Naive B cell (primary cell): ENCODE measurements around the gene GARS1. TPM values are rescaled to one million over a fixed set of nuclear protein-coding genes. Genes with fewer than 3 reads are reported as not detected.
"Not testable (repeated sequence)": the region's sequence is repeated elsewhere in the genome, so short reads cannot be mapped to it uniquely, and the experiment has no call there.

ENCODE experiments used
- ATAC-seq, 2 donors: fragments of 150-1000 bp; cut with Tn5 transposase; 2 replicates each; pipeline ENCODE4 v1.10.0; 2021; ENCODE audit warnings: low read depth in 2 of 2, mild to moderate bottlenecking in 2 of 2, moderate library complexity in 2 of 2
- DNase-seq: peaks from one replicate; pipeline ENCODE4 v3.0.0; 2022
- H3K27ac Mint-ChIP-seq, 6 donors: one replicate each; pipeline ENCODE4 v1.8.0; 2020 to 2022; ENCODE audit warnings: mild to moderate bottlenecking in 6 of 6, mixed read lengths in 6 of 6, moderate library complexity in 5 of 6, inconsistent platforms in 2 of 6
- H3K27me3 Mint-ChIP-seq, 3 donors: one replicate each; pipeline ENCODE4 v1.8.0; 2021 to 2022; ENCODE audit warnings: mixed read lengths in 3 of 3, mild to moderate bottlenecking in 1 of 3
- H3K36me3 Mint-ChIP-seq, 2 donors: one replicate each; pipeline ENCODE4 v1.8.0; 2020 to 2022; ENCODE audit warnings: mixed read lengths in 2 of 2, inconsistent platforms in 1 of 2, mild to moderate bottlenecking in 1 of 2
- H3K4me1 Mint-ChIP-seq, 3 donors: one replicate each; pipeline ENCODE4 v1.8.0; 2020 to 2022; ENCODE audit warnings: mixed read lengths in 3 of 3, inconsistent platforms in 1 of 3, mild to moderate bottlenecking in 1 of 3, moderate library complexity in 1 of 3
- H3K4me3 Mint-ChIP-seq, 8 donors: one replicate each; pipeline ENCODE4 v1.8.0; 2020 to 2022; ENCODE audit warnings: mild to moderate bottlenecking in 8 of 8, mixed read lengths in 8 of 8, moderate library complexity in 8 of 8, inconsistent platforms in 2 of 8
- H3K9me3 Mint-ChIP-seq, 7 donors: one replicate each; pipeline ENCODE4 v1.8.0; 2020 to 2022; ENCODE audit warnings: mixed read lengths in 7 of 7, mild to moderate bottlenecking in 5 of 7, inconsistent platforms in 2 of 7, moderate library complexity in 1 of 7
- polyA plus RNA-seq, 6 donors: library from polyadenylated mRNA; unstranded; fragments of 300-500 nt; fragmentation: Illumina TruSeq; gene quantifications; one replicate each; pipeline ENCODE4 v1.2.3, GENCODE V29; 2021; ENCODE audit warnings: low read depth in 6 of 6

GARS1 gene
- polyA plus RNA-seq, 6 donors from 2014 or later = 46.9 to 72.4 (median 55.9) TPM

- Mint-ChIP-seq H3K27ac (no peak overlapping the region), H3K36me3 (peaks cover 9 to 29% of the 10 kb centered on the region in 2 donors), H3K9me3 (peaks cover 0 to 13% (median 0%) of the 10 kb centered on the region in 7 donors), H3K4me3 (no peak overlapping the region), H3K27me3 (no peaks in the 10 kb centered on the region), H3K4me1 (peaks cover 0 to 16% (median 4%) of the 10 kb centered on the region in 3 donors)
- DNase-seq (no peak), ATAC-seq (no peak)
Measured at GRCh38 chr7:30585675-30586074, 9.0 kb upstream of the GARS1 start.

- ATAC-seq, DNase-seq, H3K4me3 Mint-ChIP-seq, H3K27ac Mint-ChIP-seq, H3K27me3 Mint-ChIP-seq: not testable (repeated sequence)
- peaks cover 0 to 13% (median 0%) of the 10 kb centered on the region in 7 donors for H3K9me3 Mint-ChIP-seq
- H3K4me1 Mint-ChIP-seq = peaks cover 12 to 29% (median 12%) of the 10 kb centered on the region in 3 donors
- H3K36me3 Mint-ChIP-seq = peaks cover 8 to 26% of the 10 kb centered on the region in 2 donors
Measured at GRCh38 chr7:30587547-30587946, 7.1 kb upstream of the GARS1 start.

GRCh38 chr7:30589111-30589510 lies 5.6 kb upstream of the GARS1 start:
- H3K27ac Mint-ChIP-seq = no peak overlapping the region

GRCh38 chr7:30594048-30594539 lies 584 bp upstream of the GARS1 start:
- H3K4me1 Mint-ChIP-seq = peaks cover 33 to 64% (median 53%) of the 10 kb centered on the region in 3 donors

More at GRCh38 chr7:30589111-30589510, 5.6 kb upstream of the GARS1 start:
- no peaks in the 10 kb centered on the region for H3K27me3 Mint-ChIP-seq
- DNase-seq = no peak
- peaks cover 19 to 41% (median 25%) of the 10 kb centered on the region in 3 donors for H3K4me1 Mint-ChIP-seq
- no peak for ATAC-seq
- peak overlapping the region in 1 of 8 donors; percentile 53 for H3K4me3 Mint-ChIP-seq
- H3K36me3 Mint-ChIP-seq = peaks cover 8 to 20% of the 10 kb centered on the region in 2 donors
- H3K9me3 Mint-ChIP-seq = peaks cover 0 to 13% (median 0%) of the 10 kb centered on the region in 7 donors

GRCh38 chr7:30595436-30596013 lies 847 bp downstream of the GARS1 start:
- DNase-seq (peak; percentile 6), ATAC-seq (no peak)
- Mint-ChIP-seq H3K27me3 (no peaks in the 10 kb centered on the region), H3K4me1 (peaks cover 32 to 54% (median 53%) of the 10 kb centered on the region in 3 donors), H3K4me3 (peak overlapping the region; percentile 92 to 100 (median 98)), H3K27ac (peak overlapping the region; percentile 99 to 100 (median 100)), H3K9me3 (no peaks in the 10 kb centered on the region), H3K36me3 (peaks cover 6 to 8% of the 10 kb centered on the region in 2 donors)

More at GRCh38 chr7:30594048-30594539, 584 bp upstream of the GARS1 start:
- peak overlapping the region; percentile 99 to 100 (median 100) for H3K27ac Mint-ChIP-seq
- H3K4me3 Mint-ChIP-seq = peak overlapping the region; percentile 92 to 100 (median 98)
- no peaks in the 10 kb centered on the region for H3K9me3 Mint-ChIP-seq
- peaks cover 1 to 8% of the 10 kb centered on the region in 2 donors for H3K36me3 Mint-ChIP-seq
- no peaks in the 10 kb centered on the region for H3K27me3 Mint-ChIP-seq
- ATAC-seq (peak; percentile 25 to 35), DNase-seq (peak; percentile 57)

GRCh38 chr7:30596014-30596641 lies 1.4 kb downstream of the GARS1 start:
- H3K27ac Mint-ChIP-seq = peak overlapping the region; percentile 99 to 100 (median 100)
- H3K4me1 Mint-ChIP-seq = peaks cover 32 to 54% (median 53%) of the 10 kb centered on the region in 3 donors
- peak overlapping the region; percentile 92 to 100 (median 98) for H3K4me3 Mint-ChIP-seq
- H3K9me3 Mint-ChIP-seq = no peaks in the 10 kb centered on the region
- peaks cover 8 to 10% of the 10 kb centered on the region in 2 donors for H3K36me3 Mint-ChIP-seq
- no peak for DNase-seq
- no peaks in the 10 kb centered on the region for H3K27me3 Mint-ChIP-seq
- ATAC-seq = no peak

- Mint-ChIP-seq H3K27ac (peak overlapping the region in 2 of 6 donors; percentile 66 to 99), H3K4me3 (peak overlapping the region in 7 of 8 donors; percentile 19 to 100 (median 96)), H3K9me3 (no peaks in the 10 kb centered on the region), H3K4me1 (peaks cover 28 to 48% (median 48%) of the 10 kb centered on the region in 3 donors), H3K27me3 (no peaks in the 10 kb centered on the region), H3K36me3 (peaks cover 8 to 10% of the 10 kb centered on the region in 2 donors)
- DNase-seq (no peak), ATAC-seq (no peak)
Measured at GRCh38 chr7:30596721-30597120, 2.0 kb downstream of the GARS1 start.

GRCh38 chr7:30598121-30598876 lies 3.6 kb downstream of the GARS1 start:
- peaks cover 16% of the 10 kb centered on the region in 2 donors for H3K36me3 Mint-ChIP-seq
- DNase-seq = no peak
- H3K27me3 Mint-ChIP-seq = no peaks in the 10 kb centered on the region
- H3K9me3 Mint-ChIP-seq = no peaks in the 10 kb centered on the region
- peak overlapping the region in 1 of 6 donors; percentile 43 for H3K27ac Mint-ChIP-seq
- H3K4me1 Mint-ChIP-seq = peaks cover 24 to 34% (median 33%) of the 10 kb centered on the region in 3 donors
- ATAC-seq = no peak
- peak overlapping the region in 1 of 8 donors; percentile 21 for H3K4me3 Mint-ChIP-seq

GRCh38 chr7:30604901-30605300 lies 10.2 kb downstream of the GARS1 start:
- peaks cover 0 to 7% (median 2%) of the 10 kb centered on the region in 3 donors for H3K4me1 Mint-ChIP-seq
- no peak for ATAC-seq
- no peak overlapping the region for H3K4me3 Mint-ChIP-seq
- H3K27me3 Mint-ChIP-seq = no peaks in the 10 kb centered on the region
- H3K27ac Mint-ChIP-seq = no peak overlapping the region
- H3K9me3 Mint-ChIP-seq = no peaks in the 10 kb centered on the region
- peaks cover 38 to 59% of the 10 kb centered on the region in 2 donors for H3K36me3 Mint-ChIP-seq
- DNase-seq = no peak

GRCh38 chr7:30605832-30606231 lies 11.2 kb downstream of the GARS1 start:
- H3K9me3 Mint-ChIP-seq = no peaks in the 10 kb centered on the region
- peaks cover 0 to 7% (median 2%) of the 10 kb centered on the region in 3 donors for H3K4me1 Mint-ChIP-seq
- H3K27ac Mint-ChIP-seq = no peak overlapping the region
- H3K27me3 Mint-ChIP-seq = no peaks in the 10 kb centered on the region
- H3K36me3 Mint-ChIP-seq = peaks cover 38 to 55% of the 10 kb centered on the region in 2 donors
- H3K4me3 Mint-ChIP-seq = no peak overlapping the region
- no peak for DNase-seq
- ATAC-seq = no peak

- Mint-ChIP-seq H3K9me3 (no peaks in the 10 kb centered on the region), H3K36me3 (peaks cover 15 to 35% of the 10 kb centered on the region in 2 donors), H3K4me1 (peaks cover 0 to 13% (median 5%) of the 10 kb centered on the region in 3 donors), H3K27ac (peak overlapping the region in 2 of 6 donors; percentile 7 to 59), H3K4me3 (no peak overlapping the region), H3K27me3 (no peaks in the 10 kb centered on the region)
- DNase-seq (no peak), ATAC-seq (no peak)
Measured at GRCh38 chr7:30612658-30613265, 18.1 kb downstream of the GARS1 start.

- no peak overlapping the region for H3K4me3 Mint-ChIP-seq
- H3K27ac Mint-ChIP-seq = peak overlapping the region in 2 of 6 donors; percentile 5 to 70
- peaks cover 0 to 11% (median 5%) of the 10 kb centered on the region in 3 donors for H3K4me1 Mint-ChIP-seq
- no peaks in the 10 kb centered on the region for H3K9me3 Mint-ChIP-seq
- ATAC-seq (no peak), DNase-seq (no peak)
- H3K36me3 Mint-ChIP-seq = peaks cover 15 to 35% of the 10 kb centered on the region in 2 donors
- H3K27me3 Mint-ChIP-seq = no peaks in the 10 kb centered on the region
Measured at GRCh38 chr7:30613366-30614325, 19.0 kb downstream of the GARS1 start.
